H9 (cell line): ENCODE data around the gene ATP13A3. TPM values are rescaled to one million over a fixed set of nuclear protein-coding genes. Genes with fewer than 3 reads are reported as not detected.

Source experiments
- DNase-seq: peaks from one replicate; pipeline ENCODE4 v3.0.0-alpha.2; 2017
- H2AFZ ChIP-seq: one replicate; pipeline ENCODE4 v1.6.1; 2013; ENCODE audit warnings: mild to moderate bottlenecking, low read length, control low read depth, moderate library complexity
- H2AK5ac ChIP-seq: 2 replicates; pipeline ENCODE4 v1.6.1; 2013; ENCODE audit warnings: low read length, control low read depth, mixed read lengths; ENCODE audit not compliant: insufficient read length
- H2BK120ac ChIP-seq: one replicate; pipeline ENCODE4 v1.6.1; 2013; ENCODE audit warnings: low read depth, mild to moderate bottlenecking, low read length, control low read depth, inconsistent platforms; ENCODE audit not compliant: poor library complexity, severe bottlenecking
- H2BK12ac ChIP-seq: 2 replicates; pipeline ENCODE4 v1.6.1; 2013; ENCODE audit warnings: low read length, control low read depth, mixed read lengths, low read depth; ENCODE audit not compliant: insufficient read length
- H2BK15ac ChIP-seq: 2 replicates; pipeline ENCODE4 v1.6.1; 2013; ENCODE audit warnings: low read depth, low read length, control low read depth
- H2BK20ac ChIP-seq: one replicate; pipeline ENCODE4 v1.6.1; 2013; ENCODE audit warnings: low read depth, mild to moderate bottlenecking, low read length, control low read depth, inconsistent platforms; ENCODE audit not compliant: poor library complexity, severe bottlenecking
- H2BK5ac ChIP-seq: 2 replicates; pipeline ENCODE4 v1.6.1; 2013; ENCODE audit warnings: low read length, control low read depth, mixed read lengths; ENCODE audit not compliant: insufficient read length
- H3K14ac ChIP-seq: 2 replicates; pipeline ENCODE4 v1.6.1; 2013; ENCODE audit warnings: low read length, control low read depth; ENCODE audit not compliant: insufficient read depth
- H3K18ac ChIP-seq: 2 replicates; pipeline ENCODE4 v1.6.1; 2013; ENCODE audit warnings: low read depth, mild to moderate bottlenecking, mixed read lengths, low read length, control low read depth; ENCODE audit not compliant: insufficient read length
- H3K23ac ChIP-seq: 2 replicates; pipeline ENCODE4 v1.6.1; 2013; ENCODE audit warnings: low read length, control low read depth, mixed read lengths, low read depth; ENCODE audit not compliant: insufficient read length
- H3K23me2 ChIP-seq: 2 replicates; pipeline ENCODE4 v1.6.1; 2013; ENCODE audit warnings: low read depth, mild to moderate bottlenecking, mixed read lengths, low read length, control low read depth; ENCODE audit not compliant: insufficient read length, poor library complexity, severe bottlenecking
- H3K27ac ChIP-seq: 2 replicates; pipeline ENCODE4 v1.5.1; 2013; ENCODE audit warnings: low read length, control low read depth, mixed read lengths, low read depth; ENCODE audit not compliant: insufficient read length
- H3K27me3 ChIP-seq: 2 replicates; pipeline ENCODE4 v1.6.1; 2013; ENCODE audit warnings: low read length, control low read depth, inconsistent platforms; ENCODE audit not compliant: insufficient read depth
- H3K4ac ChIP-seq: 2 replicates; pipeline ENCODE4 v1.6.1; 2013; ENCODE audit warnings: low read depth, mild to moderate bottlenecking, control low read depth, inconsistent platforms, low read length, moderate library complexity
- H3K4me1 ChIP-seq: 2 replicates; pipeline ENCODE4 v1.6.1; 2013; ENCODE audit warnings: low read length, control low read depth, inconsistent platforms; ENCODE audit not compliant: insufficient read depth
- H3K4me2 ChIP-seq: 2 replicates; pipeline ENCODE4 v1.6.1; 2013; ENCODE audit warnings: low read length, control low read depth, mixed read lengths; ENCODE audit not compliant: insufficient read length, insufficient read depth
- H3K56ac ChIP-seq: 2 replicates; pipeline ENCODE4 v1.6.1; 2013; ENCODE audit warnings: low read depth, mild to moderate bottlenecking, mixed read lengths, low read length, control low read depth; ENCODE audit not compliant: insufficient read length
- H3K79me1 ChIP-seq: 2 replicates; pipeline ENCODE4 v1.6.1; 2013; ENCODE audit warnings: low read depth, mild to moderate bottlenecking, moderate library complexity, low read length, control low read depth, inconsistent platforms; ENCODE audit not compliant: insufficient read depth, poor library complexity, severe bottlenecking
- H3K79me2 ChIP-seq: 2 replicates; pipeline ENCODE4 v1.6.1; 2013; ENCODE audit warnings: low read length, control low read depth, inconsistent platforms; ENCODE audit not compliant: insufficient read depth
- H3K9ac ChIP-seq: 2 replicates; pipeline ENCODE4 v1.6.1; 2013; ENCODE audit warnings: low read length, control low read depth, mixed read lengths; ENCODE audit not compliant: insufficient read length; ENCODE audit errors: extremely low read depth
- H3K9me3 ChIP-seq: one replicate; pipeline ENCODE4 v1.6.1; 2013; ENCODE audit warnings: low read depth, low read length, inconsistent platforms; ENCODE audit not compliant: control insufficient read depth
- H3T11ph ChIP-seq: one replicate; pipeline ENCODE4 v1.6.1; 2013; ENCODE audit warnings: mild to moderate bottlenecking, low read length, control low read depth, inconsistent platforms
- H4K20me1 ChIP-seq: one replicate; pipeline ENCODE4 v1.6.1; 2013; ENCODE audit not compliant: control insufficient read depth, insufficient read length, insufficient read depth
- H4K5ac ChIP-seq: 2 replicates; pipeline ENCODE4 v1.6.1; 2013; ENCODE audit warnings: low read depth, mild to moderate bottlenecking, mixed read lengths, low read length, control low read depth; ENCODE audit not compliant: insufficient read length
- H4K8ac ChIP-seq: replicated peaks from 2 replicates; pipeline ENCODE4 v1.6.1; 2013; ENCODE audit warnings: low read length, control low read depth, mixed read lengths, low read depth; ENCODE audit not compliant: insufficient read length
- H4K91ac ChIP-seq: 2 replicates; pipeline ENCODE4 v1.6.1; 2013; ENCODE audit warnings: low read depth, mild to moderate bottlenecking, moderate library complexity, mixed read lengths, low read length, control low read depth; ENCODE audit not compliant: insufficient read length
- H3K27ac Mint-ChIP-seq, 3 experiments: 2 replicates in 2 of 3; 3 replicates in 1 of 3; pipeline ENCODE4 v1.8.0; 2020 to 2021; ENCODE audit warnings: mixed read lengths in 3 of 3, mild to moderate bottlenecking in 1 of 3, moderate library complexity in 1 of 3
- H3K27me3 Mint-ChIP-seq: 2 replicates; pipeline ENCODE4 v1.8.0; 2021; ENCODE audit warnings: low read depth, mild to moderate bottlenecking, moderate library complexity, mixed read lengths
- H3K36me3 Mint-ChIP-seq, 3 experiments: 2 replicates in 2 of 3; 3 replicates in 1 of 3; pipeline ENCODE4 v1.8.0; 2020 to 2021; ENCODE audit warnings: low read depth in 3 of 3, mixed read lengths in 3 of 3; ENCODE audit not compliant: insufficient read depth in 1 of 3
- H3K4me1 Mint-ChIP-seq, 2 experiments: 2 replicates each; pipeline ENCODE4 v1.8.0; 2020; ENCODE audit warnings: mixed read lengths in 2 of 2
- H3K4me3 Mint-ChIP-seq, 2 experiments: 2 replicates in 1 of 2; 3 replicates in 1 of 2; pipeline ENCODE4 v1.8.0; 2020 to 2021; ENCODE audit warnings: mild to moderate bottlenecking in 2 of 2, mixed read lengths in 2 of 2, moderate library complexity in 1 of 2
- H3K9me3 Mint-ChIP-seq, 2 experiments: 2 replicates in 1 of 2; 3 replicates in 1 of 2; pipeline ENCODE4 v1.8.0; 2020; ENCODE audit warnings: mild to moderate bottlenecking in 2 of 2, mixed read lengths in 2 of 2, moderate library complexity in 1 of 2
- CTCF ChIP-seq: fragments of 200-600 bp; sonication (generic); conservative IDR thresholded peaks from 3 replicates; pipeline ENCODE4 v1.8.0; 2021; ENCODE audit warnings: antibody characterized with exemption, mild to moderate bottlenecking
- WGBS: extraction: QIAGEN DNeasy Blood & Tissue Kit; methylation state at CpG from one replicate; pipeline ENCODE4 v1.1.7; 2013; ENCODE audit warnings: missing lambda C conversion rate, low lambda C conversion rate, mixed read lengths; ENCODE audit not compliant: insufficient read length; ENCODE audit errors: extremely low coverage; 5-methylcytosine and 5-hydroxymethylcytosine counted together
- total RNA-seq: library from RNA; stranded (reverse); gene quantifications from 2 replicates; pipeline ENCODE4 v1.2.1, GENCODE V29; 2021

Gene ATP13A3
- total RNA-seq, 1 experiment from 2014 or later = 78.5 TPM

- no peak overlapping the region for H2AFZ ChIP-seq
- no peaks in the 10 kb centered on the region; the same call in 1 of the 2 replicates for H3K27me3 ChIP-seq
- H3K9ac ChIP-seq = no peak overlapping the region
- no peak overlapping the region for H3K4me2 ChIP-seq
- peaks cover 0 to 5% (median 0%) of the 10 kb centered on the region in 3 experiments; a peak in 4 of 7 replicates for H3K36me3 Mint-ChIP-seq
- peaks cover 10% of the 10 kb centered on the region; the same call in 1 of the 2 replicates for H3K79me2 ChIP-seq
- no peaks in the 10 kb centered on the region for H3K79me1 ChIP-seq
- no peak overlapping the region for H4K5ac ChIP-seq
- H3K27me3 Mint-ChIP-seq = peaks cover 4% of the 10 kb centered on the region
- H2BK15ac ChIP-seq = no peak overlapping the region
- TF ChIP-seq CTCF = no peak
- no peak overlapping the region for H3T11ph ChIP-seq
- H4K8ac ChIP-seq = no peak overlapping the region
- 0 out of 5 replicates have a peak, but pooled peaks cover 0 to 3% of the 10 kb centered on the region in 2 experiments for H3K9me3 Mint-ChIP-seq
- no peak overlapping the region for H3K27ac ChIP-seq
- no peak for DNase-seq
- no peak overlapping the region for H4K91ac ChIP-seq
- H3K14ac ChIP-seq = peak overlapping the region; percentile 57; the same call in 1 of the 2 replicates
- no peak overlapping the region for H2BK12ac ChIP-seq
- H3K4ac ChIP-seq = no peak overlapping the region; the same call in 1 of the 2 replicates
- no CpG with 5 or more reads among the region's 10 CpGs for WGBS
- H3K4me3 Mint-ChIP-seq = peak overlapping the region in 1 of 2 experiments; percentile 47; a peak in 1 of 5 replicates
- no peaks in the 10 kb centered on the region for H3K4me1 ChIP-seq
- H4K20me1 ChIP-seq = no peaks in the 10 kb centered on the region
- H2BK20ac ChIP-seq = no peak overlapping the region
- H3K9me3 ChIP-seq = no peaks in the 10 kb centered on the region
- H3K18ac ChIP-seq = peak overlapping the region; percentile 61
- no peak overlapping the region for H3K27ac Mint-ChIP-seq
- H3K23ac ChIP-seq = no peak overlapping the region
- H2BK5ac ChIP-seq = no peak overlapping the region
- peaks cover 13% of the 10 kb centered on the region for H3K23me2 ChIP-seq
- no peak overlapping the region for H2BK120ac ChIP-seq
- no peak overlapping the region for H3K56ac ChIP-seq
- H3K4me1 Mint-ChIP-seq = peaks cover 14 to 18% of the 10 kb centered on the region in 2 experiments
- H2AK5ac ChIP-seq = no peak overlapping the region
Observed at GRCh38 chr3:194488055-194488742, 1.4 kb upstream of the ATP13A3 start.
